Heart right ventricle (tissue), 16 donors: ENCODE data around the gene ATP6V0A1. TPM values are rescaled to one million over a fixed set of nuclear protein-coding genes. Genes with fewer than 3 reads are reported as not detected.

Experiments used
- ATAC-seq, 8 donors: fragments of 200-7000 bp; cut with Tn5 transposase; one replicate each; pipeline ENCODE4 v1.9.1; 2020; ENCODE audit warnings: mild to moderate bottlenecking in 8 of 8, moderate library complexity in 8 of 8, moderate number of reproducible peaks in 1 of 8
- DNase-seq, 2 donors: peaks; one replicate each; pipeline ENCODE4 v3.0.0-alpha.2; 2020
- H3K27ac ChIP-seq, 10 donors: fragments of 200-600 bp; sonication (generic) in 2 of 10; one replicate each; pipeline versions ENCODE4 v1.5.0 to v1.8.0; 2020 to 2022; ENCODE audit warnings: mild to moderate bottlenecking in 3 of 10
- H3K27me3 ChIP-seq, 7 donors: fragments of 200-600 bp; one replicate each; pipeline ENCODE4 v1.8.0; 2021 to 2022; ENCODE audit warnings: mild to moderate bottlenecking in 2 of 7
- H3K36me3 ChIP-seq, 9 donors: fragments of 200-600 bp; sonication (generic) in 1 of 9; one replicate each; pipeline versions ENCODE4 v1.5.0 to v1.8.0; 2020 to 2022; ENCODE audit warnings: mild to moderate bottlenecking in 2 of 9
- H3K4me1 ChIP-seq, 9 donors: fragments of 200-600 bp; sonication (generic) in 1 of 9; one replicate each; pipeline versions ENCODE4 v1.5.0 to v1.8.0; 2020 to 2022; ENCODE audit warnings: mild to moderate bottlenecking in 4 of 9
- H3K4me3 ChIP-seq, 10 donors: fragments of 200-600 bp; sonication (generic) in 2 of 10; one replicate each; pipeline versions ENCODE4 v1.5.0 to v1.8.0; 2020 to 2022; ENCODE audit warnings: mild to moderate bottlenecking in 7 of 10, moderate library complexity in 2 of 10
- H3K9me3 ChIP-seq, 11 donors: fragments of 200-600 bp in 10 of 11; sonication (generic) in 2 of 11; one replicate each; pipeline versions ENCODE4 v1.5.0 to v1.8.0; 2013 to 2022; ENCODE audit warnings: mild to moderate bottlenecking in 2 of 11, control low read depth in 1 of 11, moderate library complexity in 1 of 11
- WGBS, 2 donors: extraction: QIAGEN DNeasy Blood & Tissue Kit; methylation state at CpG; one replicate each; pipeline ENCODE4 v1.1.7; 2013; ENCODE audit warnings: inconsistent platforms in 1 of 2; 5-methylcytosine and 5-hydroxymethylcytosine counted together
- intact Hi-C, 10 donors: fragments of 100-400 bp; cut with DNase I; formaldehyde crosslinking; loops; one replicate each; pipeline versions ENCODE4 v1.11.1 to v1.14.2; 2022
- long read RNA-seq, 3 donors: library from polyadenylated mRNA; unstranded; transcript quantifications; one replicate each; pipeline ENCODE4 v2.0.0, GENCODE V29; 2020 to 2021
- polyA plus RNA-seq, 2 donors: library from polyadenylated mRNA; stranded (reverse); fragments of 200-250 nt; gene quantifications; one replicate each; pipeline ENCODE4 v1.2.3, GENCODE V29; 2013
- total RNA-seq, 10 donors: library from RNA; stranded (reverse); fragmentation: NEBNext Ultra II Directional in 3 of 10; extraction: Animal tissue kit (Norgen Biotek cat#: 25700) in 3 of 10; gene quantifications; one replicate each; pipeline versions ENCODE4 v1.2.1 to v1.2.4, GENCODE V29; 2021 to 2023
- TF ChIP-seq, protein P1 (sequence below), 9 donors: fragments of 200-600 bp; sonication (generic) in 2 of 9; IDR thresholded peaks; one replicate each; pipeline versions ENCODE4 v1.5.0 to v1.8.0; 2021 to 2022; ENCODE audit warnings: antibody characterized with exemption in 9 of 9, mild to moderate bottlenecking in 5 of 9, moderate library complexity in 1 of 9
- donor health status: Arrhythmogenic right ventricular cardiomyopathy.
- donor health status: ischemic (EF 13 %, LVEDD 7.1; RV severe dilation, severe dysfunction).
- donor health status: healthy with polysubstance abuse.
- donor health status: DM: no; HTN: yes; CAD: no.
- donor health status: DM: no; HTN: no; CAD: no.
- donor health status: ischemic (EF 25% LVEDD 6.9; RV normal size, moderate dysfunction).
- donor health status: ischemic (EF 25% LVEDD 5.7; RV mildly dilated, moderate dysfunction).
- donor health status: healthy.
- donor health status: DM: yes; HTN: yes; CAD: no.
- donor health status: Ischemic cardiomyopathy.
- donor health status: ischemic (EF 35%, LVEDD 5.7; RV mildly dilated, moderate dysfunction).
- donor health status: nonischemic (EF 11% LVEDD 7.7; RV severe dilation, severe dysfunction).
- donor health status: DM: yes; HTN: yes; CAD: no.
- donor health status: PGD.
- donor health status: ischemic (EF 29% LVEDD 5.4; RV normal size, mild dysfunction).
- donor health status: nonischemic (EF 23%, LVEDD 6.1; RV moderate dilation, normal function).

The ATP6V0A1 gene
- total RNA-seq (10 to 100 TPM; 28.1 to 48.5 (median 32.6) TPM), polyA plus RNA-seq (10 to 100 TPM; 35.2 to 35.6 TPM)
- long read RNA-seq, donor 1, partial matches to known transcripts = 2 of 4 reads
- long read RNA-seq, donor 1, other reads (novel, unspliced or antisense) = 1 of 4 reads
- long read RNA-seq, donor 2, full-length matches to known transcripts = 8 of 10 reads
- long read RNA-seq, donor 2, partial matches to known transcripts = 2 of 10 reads
- long read RNA-seq, donor 2, other reads (novel, unspliced or antisense) = 0 of 10 reads
- long read RNA-seq, donor 3, full-length matches to known transcripts = 9 of 13 reads
- long read RNA-seq, donor 3, partial matches to known transcripts = 0 of 13 reads
- long read RNA-seq, donor 3, other reads (novel, unspliced or antisense) = 4 of 13 reads

DNA sequence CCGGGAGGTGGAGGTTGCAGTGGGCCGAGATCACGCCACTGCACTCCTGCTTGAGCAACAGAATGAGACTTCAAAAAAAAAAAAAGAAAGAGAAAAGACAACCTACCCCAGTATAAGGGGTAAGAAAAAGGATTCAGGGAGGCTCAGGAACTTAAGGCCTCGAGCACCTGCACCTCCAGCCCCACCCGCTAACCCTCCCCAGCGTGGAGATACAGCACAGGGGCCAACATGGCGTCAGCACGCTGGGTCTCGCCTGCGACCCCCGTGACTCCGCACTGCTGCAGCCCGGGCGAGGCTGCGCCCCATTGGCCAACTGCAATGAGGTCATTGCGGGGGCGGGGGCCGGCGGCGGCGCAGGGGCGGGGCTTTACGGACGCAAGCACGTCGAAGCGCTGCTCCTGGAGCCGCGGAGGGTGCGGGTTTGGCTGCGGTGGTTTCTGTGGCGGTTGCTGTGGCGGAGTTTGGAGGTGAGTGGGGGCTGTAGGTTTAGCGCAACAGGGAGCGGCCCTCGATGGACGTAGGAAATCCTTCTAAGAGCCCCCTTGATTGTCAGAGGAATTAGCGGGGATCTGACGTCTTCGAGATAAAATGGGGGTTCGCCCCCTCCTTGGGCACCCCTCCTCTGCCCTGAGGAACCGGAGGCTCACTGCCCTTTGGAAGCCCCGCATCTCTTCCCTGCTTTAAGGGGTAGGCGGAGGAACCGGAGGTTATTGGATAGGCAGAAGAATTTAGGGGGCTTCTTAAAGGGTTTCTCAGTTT is at the start of gene ATP6V0A1:
Gene ATP6V0A1 (plus strand): TSS at position 382 of the 759 bp plus-strand sequence. CDS start 2,017 bp downstream, outside the sequence.
- Histone ChIP-seq H3K27ac (peak within 1 kb of the TSS; percentile 73 to 96 (median 92)), H3K36me3 (peaks cover 0 to 33% (median 4%) of the 10 kb centered on the region in 9 donors), H3K9me3 (no peaks in the 10 kb centered on the region), H3K4me1 (peaks cover 2 to 75% (median 34%) of the 10 kb centered on the region in 9 donors), H3K4me3 (peak within 1 kb of the TSS; percentile 39 to 87 (median 78)), H3K27me3 (no peaks in the 10 kb centered on the region)
- ATAC-seq (peak; percentile 97 to 99 (median 98)), DNase-seq (peak; percentile 95 to 96)
- WGBS, 2 donors = 1% methylated on average over 45 of the region's 45 CpGs
- TF ChIP-seq, protein P1, sequence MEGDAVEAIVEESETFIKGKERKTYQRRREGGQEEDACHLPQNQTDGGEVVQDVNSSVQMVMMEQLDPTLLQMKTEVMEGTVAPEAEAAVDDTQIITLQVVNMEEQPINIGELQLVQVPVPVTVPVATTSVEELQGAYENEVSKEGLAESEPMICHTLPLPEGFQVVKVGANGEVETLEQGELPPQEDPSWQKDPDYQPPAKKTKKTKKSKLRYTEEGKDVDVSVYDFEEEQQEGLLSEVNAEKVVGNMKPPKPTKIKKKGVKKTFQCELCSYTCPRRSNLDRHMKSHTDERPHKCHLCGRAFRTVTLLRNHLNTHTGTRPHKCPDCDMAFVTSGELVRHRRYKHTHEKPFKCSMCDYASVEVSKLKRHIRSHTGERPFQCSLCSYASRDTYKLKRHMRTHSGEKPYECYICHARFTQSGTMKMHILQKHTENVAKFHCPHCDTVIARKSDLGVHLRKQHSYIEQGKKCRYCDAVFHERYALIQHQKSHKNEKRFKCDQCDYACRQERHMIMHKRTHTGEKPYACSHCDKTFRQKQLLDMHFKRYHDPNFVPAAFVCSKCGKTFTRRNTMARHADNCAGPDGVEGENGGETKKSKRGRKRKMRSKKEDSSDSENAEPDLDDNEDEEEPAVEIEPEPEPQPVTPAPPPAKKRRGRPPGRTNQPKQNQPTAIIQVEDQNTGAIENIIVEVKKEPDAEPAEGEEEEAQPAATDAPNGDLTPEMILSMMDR (IDR thresholded peaks at IDR 0.05) = no peak
- intact Hi-C loops = loop anchor here in 5 of 10 donors (2.0 to 10.0 kb wide), 3 partner anchors 36 to 56 kb away; partner anchors contain the start of gene CAVIN1 (in 5 of the 5)

DNA sequence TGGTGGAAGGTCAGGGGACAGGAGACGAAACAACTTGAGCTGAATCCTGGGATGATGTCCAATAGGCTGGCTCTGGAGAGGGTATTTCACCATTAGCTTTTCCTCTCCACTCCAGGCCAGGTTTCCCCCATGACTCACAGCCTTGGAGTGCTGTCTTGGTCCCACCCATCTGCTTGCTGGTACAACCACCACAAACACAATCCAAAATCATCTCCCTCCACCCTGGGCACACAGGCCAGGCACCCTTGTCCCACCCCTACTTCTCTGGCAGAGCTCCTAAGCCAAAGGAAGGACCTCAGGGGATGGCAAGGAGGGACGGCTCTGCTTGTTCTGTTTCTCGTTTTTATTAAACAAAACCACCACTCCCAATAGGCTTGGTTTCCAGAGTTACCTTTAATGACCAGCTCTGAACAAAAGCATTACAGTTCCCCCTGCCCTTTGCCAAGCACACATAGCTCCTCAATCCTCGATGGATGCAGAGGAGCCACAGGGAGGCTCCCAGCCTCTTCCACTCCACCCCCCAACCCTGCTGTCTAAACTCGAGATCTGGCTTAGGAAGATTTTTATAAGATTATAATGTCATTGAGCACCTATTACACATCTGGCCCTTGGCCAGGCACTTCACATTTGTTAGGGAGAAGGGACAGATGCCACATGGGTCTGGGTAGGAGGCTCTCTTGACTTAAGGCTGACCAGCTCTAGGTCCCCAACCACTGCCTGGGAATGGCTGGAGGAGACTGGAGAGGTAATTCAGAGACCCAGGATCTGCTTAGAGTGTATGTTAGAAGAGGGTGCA is 49.0 kb upstream of the ATP6V0A1 start:
- H3K4me3 ChIP-seq = peak overlapping the region in 5 of 10 donors; percentile 3 to 29 (median 10)
- peak overlapping the region; percentile 41 to 100 (median 84) for H3K27ac ChIP-seq
- intact Hi-C loops = loop anchor here in 6 of 10 donors (5.0 to 10.0 kb wide), 4 partner anchors 45 to 115 kb away; partner anchors contain the start of gene ATP6V0A1 (in 1 of the 6)
- H3K9me3 ChIP-seq = no peaks in the 10 kb centered on the region
- H3K27me3 ChIP-seq = no peaks in the 10 kb centered on the region
- peaks cover 57 to 100% (median 94%) of the 10 kb centered on the region in 9 donors for H3K4me1 ChIP-seq
- TF ChIP-seq, protein P1 (IDR thresholded peaks at IDR 0.05) = no peak
- peaks cover 0 to 15% (median 6%) of the 10 kb centered on the region in 9 donors for H3K36me3 ChIP-seq
- WGBS, 2 donors = 13 to 14% methylated on average over 5 of the region's 5 CpGs
- DNase-seq (peak in 1 of 2 donors; percentile 43), ATAC-seq (peak in 7 of 8 donors; percentile 5 to 72 (median 20))

DNA sequence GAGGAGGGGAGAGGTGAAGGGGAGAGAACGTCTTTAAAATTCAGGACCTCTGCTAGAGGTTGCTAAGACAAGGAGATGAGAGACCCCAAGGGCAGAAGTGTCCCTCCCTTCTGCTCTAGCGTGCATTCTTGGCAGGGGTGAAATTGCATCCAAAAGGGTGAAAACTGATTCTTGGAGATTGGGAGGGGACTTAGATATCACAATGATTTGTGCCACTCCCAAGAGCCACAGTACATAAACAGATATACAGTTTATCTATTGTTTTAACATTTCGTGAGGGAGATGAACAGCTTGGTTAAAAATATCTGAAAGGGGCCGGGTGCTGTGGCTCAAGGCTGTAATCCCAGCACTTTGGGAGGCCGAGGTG is 48.4 kb upstream of the ATP6V0A1 start:
- TF ChIP-seq, protein P1 (IDR thresholded peaks at IDR 0.05) = no peak
- no peaks in the 10 kb centered on the region for H3K27me3 ChIP-seq
- ATAC-seq = no peak
- H3K4me3 ChIP-seq = peak overlapping the region in 3 of 10 donors; percentile 10 to 29 (median 13)
- intact Hi-C loops = no loop called here
- no peaks in the 10 kb centered on the region for H3K9me3 ChIP-seq
- DNase-seq = no peak
- H3K4me1 ChIP-seq = peaks cover 55 to 100% (median 94%) of the 10 kb centered on the region in 9 donors
- H3K36me3 ChIP-seq = peaks cover 0 to 9% (median 0%) of the 10 kb centered on the region in 9 donors
- 36 to 45% methylated on average over 5 of the region's 5 CpGs for WGBS, 2 donors
- peak overlapping the region; percentile 41 to 100 (median 84) for H3K27ac ChIP-seq
